A673 (cell line): ENCODE data around the gene ARTN. TPM values are rescaled to one million over a fixed set of nuclear protein-coding genes. Genes with fewer than 3 reads are reported as not detected.

Experiments used
- BruUV-seq: library from RNA; stranded (reverse); fragments of 400-500 nt; replicated peaks from 2 replicates; lab custom pipeline; 2021; lab: Mats Ljungman, UMichigan
- CTCF ChIA-PET: fragments of 300-600 bp; sonication (Branson Sonifier 250); formaldehyde crosslinking; loops from one replicate; lab custom pipeline; 2022; ENCODE audit warnings: antibody characterized with exemption; lab: Charles Lee
- POLR2A ChIA-PET: fragments of 300-600 bp; sonication (Branson Sonifier 250); formaldehyde crosslinking; loops from one replicate; lab custom pipeline; 2022; ENCODE audit warnings: antibody characterized with exemption; ENCODE audit not compliant: low non-redundant PET; lab: Charles Lee
- DNase-seq: peaks from one replicate; pipeline ENCODE4 v3.0.0-alpha.2; 2015; ENCODE audit warnings: low spot score
- H3K27ac ChIP-seq: fragments of 200-600 bp; sonication (generic); 2 replicates; pipeline ENCODE4 v1.5.1; 2016; ENCODE audit warnings: mixed run types, low read depth, mild to moderate bottlenecking, mixed read lengths, antibody characterized with exemption, low read length; ENCODE audit not compliant: poor library complexity, severe bottlenecking
- H3K27me3 ChIP-seq: fragments of 200-600 bp; sonication (generic); replicated peaks from 2 replicates; pipeline ENCODE4 v1.6.1; 2017; ENCODE audit warnings: mixed run types, low read depth, mild to moderate bottlenecking, mixed read lengths, antibody characterized with exemption, low read length; ENCODE audit not compliant: insufficient read depth, poor library complexity
- H3K36me3 ChIP-seq: fragments of 200-600 bp; sonication (generic); 2 replicates; pipeline ENCODE4 v1.6.1; 2016; ENCODE audit warnings: mixed run types, mild to moderate bottlenecking, mixed read lengths, antibody characterized with exemption, low read length; ENCODE audit not compliant: insufficient read depth, poor library complexity, severe bottlenecking
- H3K4me1 ChIP-seq: fragments of 200-600 bp; sonication (generic); 2 replicates; pipeline ENCODE4 v1.6.1; 2017; ENCODE audit warnings: mixed run types, mild to moderate bottlenecking, mixed read lengths, antibody characterized with exemption, low read length; ENCODE audit not compliant: insufficient read depth, poor library complexity, severe bottlenecking
- H3K4me3 ChIP-seq: fragments of 200-600 bp; sonication (generic); 2 replicates; pipeline ENCODE4 v1.5.1; 2016; ENCODE audit warnings: low read depth, mixed run types, mild to moderate bottlenecking, mixed read lengths, low read length; ENCODE audit not compliant: poor library complexity, severe bottlenecking
- H3K9me3 ChIP-seq: fragments of 200-600 bp; sonication (generic); 2 replicates; pipeline ENCODE4 v1.6.1; 2016; ENCODE audit warnings: mixed run types, low read depth, mild to moderate bottlenecking, mixed read lengths, antibody characterized with exemption, low read length; ENCODE audit not compliant: poor library complexity, severe bottlenecking
- EZH2 ChIP-seq: fragments of 200-600 bp; sonication (generic); IDR thresholded peaks from 2 replicates; pipeline ENCODE4 v1.6.1; 2017; ENCODE audit warnings: borderline replicate concordance, low read depth, mild to moderate bottlenecking, mixed read lengths, antibody characterized with exemption, low read length; ENCODE audit not compliant: poor library complexity, severe bottlenecking
- intact Hi-C: fragments of 100-400 bp; cut with micrococcal nuclease; formaldehyde crosslinking; loops from one replicate; pipeline ENCODE4 v1.10.0; 2022; ENCODE audit not compliant: unreplicated experiment
- total RNA-seq: library from RNA; stranded (reverse); gene quantifications from 2 replicates; pipeline ENCODE4 v1.2.3, GENCODE V29; 2021
- TF ChIP-seq, protein P1 (sequence below): fragments of 300-800, 200-600 bp; sonication (generic); conservative IDR thresholded peaks from 2 replicates; pipeline ENCODE4 v1.5.1; 2017; ENCODE audit warnings: low read depth, mild to moderate bottlenecking, antibody characterized with exemption, low read length, moderate library complexity, mixed read lengths

The ARTN gene
- total RNA-seq, 1 experiment from 2014 or later: 28.1 TPM

DNA sequence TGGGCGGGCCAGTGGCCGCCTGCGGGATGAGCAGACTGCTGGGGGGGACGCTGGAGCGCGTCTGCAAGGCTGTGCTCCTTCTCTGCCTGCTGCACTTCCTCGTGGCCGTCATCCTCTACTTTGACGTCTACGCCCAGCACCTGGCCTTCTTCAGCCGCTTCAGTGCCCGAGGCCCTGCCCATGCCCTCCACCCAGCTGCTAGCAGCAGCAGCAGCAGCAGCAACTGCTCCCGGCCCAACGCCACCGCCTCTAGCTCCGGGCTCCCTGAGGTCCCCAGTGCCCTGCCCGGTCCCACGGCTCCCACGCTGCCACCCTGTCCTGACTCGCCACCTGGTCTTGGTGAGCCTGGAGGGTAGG, 47.5 kb downstream of the ARTN start:
- Histone ChIP-seq H3K27ac (no peak overlapping the region), H3K4me1 (peaks cover 22% of the 10 kb centered on the region), H3K9me3 (no peaks in the 10 kb centered on the region), H3K36me3 (peaks cover 39% of the 10 kb centered on the region), H3K27me3 (no peaks in the 10 kb centered on the region), H3K4me3 (peak overlapping the region; percentile 65)
- ChIA-PET POLR2A (no interaction called here), CTCF (no interaction called here)
- BruUV-seq: no TSS peak
- TF ChIP-seq EZH2: no peak
- TF ChIP-seq, protein P1, sequence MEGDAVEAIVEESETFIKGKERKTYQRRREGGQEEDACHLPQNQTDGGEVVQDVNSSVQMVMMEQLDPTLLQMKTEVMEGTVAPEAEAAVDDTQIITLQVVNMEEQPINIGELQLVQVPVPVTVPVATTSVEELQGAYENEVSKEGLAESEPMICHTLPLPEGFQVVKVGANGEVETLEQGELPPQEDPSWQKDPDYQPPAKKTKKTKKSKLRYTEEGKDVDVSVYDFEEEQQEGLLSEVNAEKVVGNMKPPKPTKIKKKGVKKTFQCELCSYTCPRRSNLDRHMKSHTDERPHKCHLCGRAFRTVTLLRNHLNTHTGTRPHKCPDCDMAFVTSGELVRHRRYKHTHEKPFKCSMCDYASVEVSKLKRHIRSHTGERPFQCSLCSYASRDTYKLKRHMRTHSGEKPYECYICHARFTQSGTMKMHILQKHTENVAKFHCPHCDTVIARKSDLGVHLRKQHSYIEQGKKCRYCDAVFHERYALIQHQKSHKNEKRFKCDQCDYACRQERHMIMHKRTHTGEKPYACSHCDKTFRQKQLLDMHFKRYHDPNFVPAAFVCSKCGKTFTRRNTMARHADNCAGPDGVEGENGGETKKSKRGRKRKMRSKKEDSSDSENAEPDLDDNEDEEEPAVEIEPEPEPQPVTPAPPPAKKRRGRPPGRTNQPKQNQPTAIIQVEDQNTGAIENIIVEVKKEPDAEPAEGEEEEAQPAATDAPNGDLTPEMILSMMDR: no peak
- DNase-seq: no peak
- intact Hi-C loops: no loop called here

DNA sequence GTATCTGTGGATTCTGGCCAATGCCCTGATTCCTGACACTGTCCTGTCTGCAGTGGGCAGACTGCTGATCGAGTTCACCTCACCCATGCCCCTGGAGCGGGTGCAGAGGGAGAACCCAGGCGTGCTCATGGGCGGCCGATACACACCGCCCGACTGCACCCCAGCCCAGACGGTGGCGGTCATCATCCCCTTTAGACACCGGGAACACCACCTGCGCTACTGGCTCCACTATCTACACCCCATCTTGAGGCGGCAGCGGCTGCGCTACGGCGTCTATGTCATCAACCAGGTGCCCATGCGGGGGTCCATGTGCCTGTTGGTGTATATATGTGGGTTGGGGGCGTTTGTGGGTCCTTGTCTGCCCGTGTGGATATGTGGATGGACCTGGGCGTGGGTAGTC, 48.0 kb downstream of the ARTN start:
- no peaks in the 10 kb centered on the region for H3K9me3 ChIP-seq
- ChIA-PET POLR2A (no interaction called here), CTCF (no interaction called here)
- no TSS peak for BruUV-seq
- TF ChIP-seq, protein P1: no peak
- TF ChIP-seq EZH2: no peak
- intact Hi-C loops: no loop called here
- no peaks in the 10 kb centered on the region for H3K27me3 ChIP-seq
- no peak overlapping the region for H3K27ac ChIP-seq
- DNase-seq: no peak
- H3K36me3 ChIP-seq: peaks cover 38% of the 10 kb centered on the region
- H3K4me3 ChIP-seq: no peak overlapping the region
- peaks cover 17% of the 10 kb centered on the region for H3K4me1 ChIP-seq

DNA sequence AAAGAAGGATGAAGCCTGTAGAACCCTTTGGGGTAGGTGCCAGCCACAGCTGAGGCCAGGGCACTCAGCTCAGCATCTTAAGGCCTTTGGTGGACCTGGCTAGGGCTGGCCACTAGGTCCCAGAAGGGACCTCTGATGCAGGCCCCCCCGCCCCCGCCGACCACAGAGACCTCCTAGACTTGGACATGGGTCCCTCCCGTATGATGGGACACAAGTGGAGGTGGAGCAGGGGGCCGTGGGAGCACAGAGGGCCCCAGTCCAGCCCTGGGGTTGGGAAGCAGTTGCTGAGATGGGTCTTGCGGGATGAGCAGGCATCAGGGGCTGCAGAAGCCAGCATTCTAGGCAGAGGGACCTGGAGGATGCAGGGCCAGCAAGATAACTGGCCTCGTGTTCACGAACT, 48.6 kb downstream of the ARTN start:
- Histone ChIP-seq H3K27me3 (no peaks in the 10 kb centered on the region), H3K4me3 (no peak overlapping the region), H3K9me3 (no peaks in the 10 kb centered on the region), H3K36me3 (peaks cover 34% of the 10 kb centered on the region), H3K4me1 (peaks cover 15% of the 10 kb centered on the region), H3K27ac (peak overlapping the region; percentile 28)
- DNase-seq: no peak
- TF ChIP-seq, protein P1: no peak
- no peak for TF ChIP-seq EZH2
- BruUV-seq: no TSS peak
- intact Hi-C loops: no loop called here
- ChIA-PET POLR2A (no interaction called here), CTCF (no interaction called here)
